PC-9 (cell line): ENCODE measurements around the gene ARSD. TPM values are rescaled to one million over a fixed set of nuclear protein-coding genes. Genes with fewer than 3 reads are reported as not detected.

Source experiments
- BruUV-seq: library from RNA; stranded (reverse); fragments of 400-500 nt; replicated peaks from 2 replicates; lab custom pipeline; 2021; lab: Mats Ljungman, UMichigan
- CTCF ChIA-PET: fragments of 300-600 bp; sonication (Branson Sonifier 250); formaldehyde crosslinking; loops from one replicate; lab custom pipeline; 2022; ENCODE audit warnings: antibody characterized with exemption; lab: Charles Lee
- POLR2A ChIA-PET: fragments of 300-600 bp; sonication (Branson Sonifier 250); formaldehyde crosslinking; loops from one replicate; lab custom pipeline; 2022; ENCODE audit warnings: antibody characterized with exemption; ENCODE audit not compliant: unreplicated experiment; lab: Charles Lee
- DNase-seq, 2 experiments: peaks; one replicate each; pipeline versions ENCODE4 v3.0.0 to v3.0.0-alpha.2; 2015 to 2022; ENCODE audit warnings: mixed read lengths in 1 of 2
- H2AFZ ChIP-seq: fragments of 200-600 bp; sonication (generic); 2 replicates; pipeline ENCODE4 v1.8.1; 2017; ENCODE audit warnings: antibody characterized with exemption
- H3F3A ChIP-seq: fragments of 200-600 bp; sonication (generic); 2 replicates; pipeline ENCODE4 v1.8.1; 2017; ENCODE audit warnings: antibody characterized with exemption, mild to moderate bottlenecking, low read depth; ENCODE audit not compliant: insufficient read depth
- H3K27ac ChIP-seq: fragments of 200-600 bp; sonication (generic); 2 replicates; pipeline ENCODE4 v1.6.1; 2016; ENCODE audit warnings: mixed run types
- H3K27me3 ChIP-seq: fragments of 200-600 bp; sonication (generic); 2 replicates; pipeline ENCODE4 v1.6.1; 2016; ENCODE audit warnings: low read depth, mixed run types; ENCODE audit not compliant: insufficient read depth
- H3K36me3 ChIP-seq: fragments of 200-600 bp; sonication (generic); 2 replicates; pipeline ENCODE4 v1.6.1; 2016; ENCODE audit warnings: low read depth, mixed run types
- H3K4me1 ChIP-seq: fragments of 200-600 bp; sonication (generic); replicated peaks from 2 replicates; pipeline ENCODE4 v1.6.1; 2016; ENCODE audit warnings: mixed run types; ENCODE audit not compliant: insufficient read depth
- H3K4me2 ChIP-seq: fragments of 200-600 bp; sonication (generic); 2 replicates; pipeline ENCODE4 v1.6.1; 2017; ENCODE audit warnings: mixed run types
- H3K4me3 ChIP-seq: fragments of 200-600 bp; sonication (generic); 2 replicates; pipeline ENCODE4 v1.6.1; 2016; ENCODE audit warnings: mixed run types
- H3K79me2 ChIP-seq: fragments of 200-600 bp; sonication (generic); 2 replicates; pipeline ENCODE4 v1.6.1; 2017; ENCODE audit warnings: low read depth, mixed run types
- H3K9me2 ChIP-seq: fragments of 200-600 bp; sonication (generic); 2 replicates; pipeline ENCODE4 v1.8.1; 2017; ENCODE audit warnings: mild to moderate bottlenecking; ENCODE audit not compliant: insufficient read depth
- H3K9me3 ChIP-seq: fragments of 200-600 bp; sonication (generic); 2 replicates; pipeline ENCODE4 v1.8.1; 2016; ENCODE audit warnings: low read depth; ENCODE audit not compliant: insufficient read depth
- H4K20me1 ChIP-seq: fragments of 200-600 bp; sonication (generic); 2 replicates; pipeline ENCODE4 v1.8.1; 2017; ENCODE audit not compliant: insufficient read depth
- CTCF ChIP-seq: fragments of 200-600 bp; sonication (generic); conservative IDR thresholded peaks from 2 replicates; pipeline ENCODE4 v1.6.1; 2017; ENCODE audit warnings: mixed run types, antibody characterized with exemption, mild to moderate bottlenecking, moderate library complexity
- EZH2 ChIP-seq: fragments of 200-600 bp; sonication (generic); IDR thresholded peaks from 2 replicates; pipeline ENCODE4 v1.8.0; 2017; ENCODE audit warnings: antibody characterized with exemption, low read depth
- intact Hi-C: fragments of 100-400 bp; cut with micrococcal nuclease; formaldehyde crosslinking; loops from one replicate; pipeline ENCODE4 v1.10.0; 2022; ENCODE audit not compliant: unreplicated experiment
- total RNA-seq: library from RNA; stranded (reverse); gene quantifications from 2 replicates; pipeline ENCODE4 v1.2.3, GENCODE V29; 2021

Gene ARSD
- total RNA-seq, 1 experiment from 2014 or later = 15.5 TPM

- POLR2A ChIA-PET = no interaction called here
Observed at GRCh38 chrX:2962381-2962780, 33.2 kb upstream of the ARSD start.

GRCh38 chrX:2960861-2961515, 31.8 kb upstream of the ARSD start:
- CTCF ChIA-PET = no interaction called here
- BruUV-seq = no TSS peak
- H3K4me2 ChIP-seq = no peak overlapping the region

More at GRCh38 chrX:2962381-2962780, 33.2 kb upstream of the ARSD start:
- Histone ChIP-seq H3F3A (no peaks in the 10 kb centered on the region), H4K20me1 (no peaks in the 10 kb centered on the region), H3K36me3 (no peaks in the 10 kb centered on the region), H3K9me2 (no peaks in the 10 kb centered on the region), H3K27ac (no peak overlapping the region), H2AFZ (no peak overlapping the region), H3K4me2 (no peak overlapping the region), H3K9me3 (no peaks in the 10 kb centered on the region), H3K4me3 (no peak overlapping the region), H3K27me3 (peaks cover 39% of the 10 kb centered on the region), H3K4me1 (no peaks in the 10 kb centered on the region), H3K79me2 (no peaks in the 10 kb centered on the region)
- TF ChIP-seq CTCF (no peak), EZH2 (no peak)
- intact Hi-C loops = no loop called here
- no TSS peak for BruUV-seq
- CTCF ChIA-PET = no interaction called here
- DNase-seq = no peak

GRCh38 chrX:2958199-2958598, 29.1 kb upstream of the ARSD start:
- intact Hi-C loops = no loop called here
- CTCF ChIA-PET = no interaction called here
- Histone ChIP-seq H3K4me1 (no peaks in the 10 kb centered on the region), H3F3A (no peaks in the 10 kb centered on the region), H3K36me3 (no peaks in the 10 kb centered on the region), H3K27me3 (peaks cover 58% of the 10 kb centered on the region), H3K4me3 (no peak overlapping the region), H3K9me2 (no peaks in the 10 kb centered on the region), H3K4me2 (no peak overlapping the region), H3K79me2 (no peaks in the 10 kb centered on the region), H2AFZ (no peak overlapping the region), H4K20me1 (no peaks in the 10 kb centered on the region), H3K27ac (no peak overlapping the region), H3K9me3 (no peaks in the 10 kb centered on the region)
- DNase-seq = no peak
- TF ChIP-seq CTCF (no peak), EZH2 (no peak)
- no TSS peak for BruUV-seq
- POLR2A ChIA-PET = no interaction called here

More at GRCh38 chrX:2960861-2961515, 31.8 kb upstream of the ARSD start:
- Histone ChIP-seq H2AFZ (no peak overlapping the region), H3K27ac (no peak overlapping the region), H3K36me3 (no peaks in the 10 kb centered on the region), H3K9me3 (no peaks in the 10 kb centered on the region), H4K20me1 (no peaks in the 10 kb centered on the region), H3K27me3 (peaks cover 42% of the 10 kb centered on the region), H3F3A (no peaks in the 10 kb centered on the region), H3K9me2 (no peaks in the 10 kb centered on the region), H3K4me3 (no peak overlapping the region), H3K4me1 (no peaks in the 10 kb centered on the region), H3K79me2 (no peaks in the 10 kb centered on the region)
- TF ChIP-seq CTCF (no peak), EZH2 (no peak)
- DNase-seq = no peak
- intact Hi-C loops = no loop called here
- POLR2A ChIA-PET = no interaction called here
